Right lobe of liver (tissue), 4 donors: Measurements from ENCODE around the gene ALCAM.

ENCODE experiments used
- CTCF ChIP-seq, 4 donors: fragments of 200-600 bp in 3 of 4; fragments of 450-650 bp in 1 of 4; IDR thresholded peaks; one replicate each; pipeline versions ENCODE4 v1.5.1 to v1.8.0; 2016 to 2022; ENCODE audit warnings: antibody characterized with exemption in 4 of 4, mild to moderate bottlenecking in 2 of 4
- POLR2A ChIP-seq: fragments of 450-650 bp; IDR thresholded peaks from one replicate; pipeline ENCODE4 v1.6.1; 2017; ENCODE audit warnings: antibody characterized with exemption, mild to moderate bottlenecking
- donor health status: DM: no; HTN: no; CAD: no.
- donor health status: DM: no; HTN: no; CAD: no.
- donor health status: DM: no; HTN: yes; CAD: no.

GRCh38 chr3:105620236-105620635 lies 253.5 kb downstream of the ALCAM start:
- no peak for TF ChIP-seq CTCF (IDR thresholded peaks at IDR 0.05)
- TF ChIP-seq POLR2A = no peak
